ENCODE measurements around the gene PLSCR2. TPM values are rescaled to one million over a fixed set of nuclear protein-coding genes. Genes with fewer than 3 reads are reported as not detected.
A peak's percentile ranks its signal among the peaks of the same experiment; 100 is the strongest.

PLSCR2 gene
- total and polyA plus RNA-seq, 2 of the 8 experiments (the other 6 are each of a cell fraction or from before 2014, with no cell fraction given) = not detected

GRCh38 chr3:146395164-146395563, 74.2 kb downstream of the PLSCR2 start:
- CTCF ChIA-PET (ENCODE audit: partially characterized antibody) = no interaction called here
- H3K56ac ChIP-seq (replicated peaks; ENCODE audit: insufficient read length, low read depth, low read length) = no peak overlapping the region
- no peak overlapping the region for H2BK12ac ChIP-seq (ENCODE audit: low read depth, low read length)
- H3K18ac ChIP-seq (ENCODE audit: extremely low read depth, low read length) = no peak overlapping the region
- DNase-seq (ENCODE audit: low read depth in 1 of 2, low spot score in 2 of 2) (no peak), FAIRE-seq (no peak)
- H3K36me3 ChIP-seq (ENCODE audit: control insufficient read depth in 2 of 4, insufficient read depth in 4 of 4, low read length in 3 of 4) = no peaks in the 10 kb centered on the region
- H3K23ac ChIP-seq (ENCODE audit: insufficient read length) = no peak overlapping the region
- POLR2A ChIA-PET (ENCODE audit: partially characterized antibody) = no interaction called here
- H3K4me2 ChIP-seq (ENCODE audit: insufficient read depth in 1 of 2, low read depth in 2 of 2, low read length in 2 of 2) = no peak overlapping the region
- no peak overlapping the region for H3K9ac ChIP-seq (replicated peaks in 1 of 4; ENCODE audit: extremely low read depth in 1 of 4, low read depth in 3 of 4, low read length in 3 of 4)
- no peak overlapping the region for H2AFZ ChIP-seq (ENCODE audit: low read length)
- no peaks in the 10 kb centered on the region for H4K20me1 ChIP-seq (replicated peaks in 1 of 2; ENCODE audit: control insufficient read depth in 1 of 2, insufficient read depth in 2 of 2, low read length in 2 of 2)
- 90% methylated on average over 2 of the region's 2 CpGs; no CpG with 5 or more reads in 1 of the 2 experiments for WGBS, 2 experiments (ENCODE audit: extremely low coverage in 1 of 2, insufficient coverage in 1 of 2, insufficient read length in 1 of 2, insufficient replicate concordance in 2 of 2, low coverage in 1 of 2, low lambda C conversion rate in 2 of 2, missing lambda C conversion rate in 1 of 2)
- TF ChIP-seq MAFK (IDR thresholded peaks at IDR 0.05; ENCODE audit: low read depth, low read length) (no peak), CEBPB (IDR thresholded peaks at IDR 0.05; ENCODE audit: low read depth, low read length) (peak; percentile 93; the same call in 1 of the 2 replicates)
- H3K14ac ChIP-seq (ENCODE audit: insufficient read length) = no peak overlapping the region
- H3K27me3 ChIP-seq (replicated peaks in 1 of 4; ENCODE audit: control insufficient read depth in 3 of 4, extremely low read depth in 1 of 4, insufficient read depth in 3 of 4, low read length in 3 of 4) = no peaks in the 10 kb centered on the region
- no peak overlapping the region for H4K5ac ChIP-seq (ENCODE audit: insufficient read length, low read depth, low read length)
- H4K8ac ChIP-seq (ENCODE audit: extremely low read depth, insufficient read depth, low read length) = no peak overlapping the region
- no peaks in the 10 kb centered on the region for H3K4me1 ChIP-seq (replicated peaks in 1 of 4; ENCODE audit: control insufficient read depth in 3 of 4, insufficient read depth in 4 of 4, low read length in 3 of 4)
- no peak overlapping the region for H2BK20ac ChIP-seq (ENCODE audit: low read length)
- no peak overlapping the region for H2BK15ac ChIP-seq (ENCODE audit: low read length)
- H4K91ac ChIP-seq (replicated peaks; ENCODE audit: insufficient read length, low read length) = no peak overlapping the region
- no peak overlapping the region for H2BK5ac ChIP-seq (ENCODE audit: low read depth, low read length)
- no peaks in the 10 kb centered on the region for H3K79me1 ChIP-seq (ENCODE audit: low read depth, low read length)
- H3K23me2 ChIP-seq (ENCODE audit: low read depth, low read length) = no peaks in the 10 kb centered on the region
- H3K27ac ChIP-seq (ENCODE audit: low read depth, low read length) = no peak overlapping the region
- H3K79me2 ChIP-seq (ENCODE audit: control insufficient read depth in 1 of 2, insufficient read depth in 2 of 2, low read length in 2 of 2) = no peaks in the 10 kb centered on the region
- H2AK5ac ChIP-seq (ENCODE audit: low read depth, low read length) = no peak overlapping the region
- no peak overlapping the region for H2BK120ac ChIP-seq (replicated peaks; ENCODE audit: low read depth, low read length)
- H3K4me3 ChIP-seq (ENCODE audit: extremely low read depth in 1 of 4, insufficient read depth in 2 of 4, low read depth in 3 of 4, low read length in 4 of 4) = no peak overlapping the region
- H3K9me3 ChIP-seq (ENCODE audit: insufficient read depth in 2 of 2, low read depth in 1 of 2, low read length in 1 of 2) = no peaks in the 10 kb centered on the region; a peak in 1 of 4 replicates
- H3K4ac ChIP-seq (replicated peaks; ENCODE audit: insufficient read length, low read depth, low read length) = no peak overlapping the region
